GM12878 (cell line): Measurements from ENCODE around the gene CDC14B. TPM values are rescaled to one million over a fixed set of nuclear protein-coding genes. Genes with fewer than 3 reads are reported as not detected.

Source experiments
- ATAC-seq: fragments of 200-7000 bp; cut with Tn5 transposase; 3 replicates; pipeline ENCODE4 v1.9.1; 2020; ENCODE audit warnings: mild to moderate bottlenecking, moderate library complexity
- BruUV-seq: library from RNA; stranded (reverse); fragments of 400-500 nt; replicated peaks from 2 replicates; lab custom pipeline; 2021; lab: Mats Ljungman, UMichigan
- CTCF ChIA-PET: fragments of 300-600 bp; sonication (Branson Sonifier 250); formaldehyde crosslinking; extraction: SDS; loops from one replicate; lab custom pipeline; 2021; ENCODE audit warnings: inconsistent platforms; lab: Yijun Ruan, JAX
- POLR2A ChIA-PET: fragments of 350-600 bp; formaldehyde crosslinking; extraction: SDS; loops from one replicate; lab custom pipeline; 2021; ENCODE audit warnings: inconsistent platforms; lab: Charles Lee
- RAD21 ChIA-PET: fragments of 300-600 bp; sonication (Branson Sonifier 250); formaldehyde crosslinking; loops from one replicate; lab custom pipeline; 2023; ENCODE audit warnings: antibody characterized with exemption; ENCODE audit not compliant: unreplicated experiment; lab: Charles Lee
- SMC1A ChIA-PET: fragments of 300-600 bp; sonication (Branson Sonifier 250); formaldehyde crosslinking; loops from one replicate; lab custom pipeline; 2023; ENCODE audit not compliant: unreplicated experiment, uncharacterized antibody; lab: Charles Lee
- DNase-seq: peaks from one replicate; pipeline ENCODE4 v3.0.0-alpha.2; 2011; ENCODE audit warnings: low read depth, low spot score
- FAIRE-seq: peaks from 3 replicates; lab custom pipeline; 2011; peaks lifted over from hg19 to GRCh38; lab: Jason Lieb, UNC
- H2AFZ ChIP-seq: 2 replicates; pipeline ENCODE4 v1.6.0; 2011; ENCODE audit warnings: low read depth, low read length, control low read depth; ENCODE audit not compliant: control insufficient read depth
- H3K27ac ChIP-seq: 2 replicates; pipeline ENCODE4 v1.5.1; 2011; ENCODE audit warnings: control low read depth; ENCODE audit not compliant: control insufficient read depth, insufficient read depth
- H3K27me3 ChIP-seq, 2 experiments: replicated peaks in 1 of 2; 2 replicates each; pipeline versions ENCODE4 v1.6.0 to v1.6.1; 2011; ENCODE audit warnings: low read length in 1 of 2; ENCODE audit not compliant: control insufficient read depth in 2 of 2, insufficient read depth in 2 of 2
- H3K36me3 ChIP-seq, 2 experiments: 2 replicates each; pipeline ENCODE4 v1.5.1; 2011; ENCODE audit warnings: low read length in 1 of 2; ENCODE audit not compliant: control insufficient read depth in 2 of 2, insufficient read depth in 2 of 2
- H3K4me1 ChIP-seq: 2 replicates; pipeline ENCODE4 v1.6.1; 2011; ENCODE audit warnings: mild to moderate bottlenecking, low read length, moderate library complexity, mixed read lengths; ENCODE audit not compliant: control insufficient read depth, insufficient read depth
- H3K4me2 ChIP-seq: 2 replicates; pipeline ENCODE4 v1.6.0; 2011; ENCODE audit warnings: control low read depth; ENCODE audit not compliant: control insufficient read depth, insufficient read depth
- H3K4me3 ChIP-seq: fragments of 200-600 bp; sonication (generic); 2 replicates; pipeline ENCODE4 v1.5.1; 2016
- H3K79me2 ChIP-seq: 2 replicates; pipeline ENCODE4 v1.6.0; 2011; ENCODE audit warnings: low read length; ENCODE audit not compliant: control insufficient read depth, insufficient read depth
- H3K9ac ChIP-seq: 2 replicates; pipeline ENCODE4 v1.8.0; 2011; ENCODE audit warnings: low read length, control low read depth, mixed read lengths; ENCODE audit not compliant: control insufficient read depth, insufficient read depth
- H3K9me3 ChIP-seq: replicated peaks from 3 replicates; pipeline ENCODE4 v1.5.1; 2011; ENCODE audit warnings: mild to moderate bottlenecking, low read length; ENCODE audit not compliant: control insufficient read depth, insufficient read depth
- H4K20me1 ChIP-seq: 2 replicates; pipeline ENCODE4 v1.6.0; 2011; ENCODE audit not compliant: control insufficient read depth, insufficient read depth
- CTCF ChIP-seq, 3 experiments: IDR thresholded peaks in 2 of 3; conservative IDR thresholded peaks in 1 of 3; 2 replicates each; pipeline ENCODE4 v1.5.1; 2011; ENCODE audit warnings: low read depth in 3 of 3, low read length in 3 of 3, mild to moderate bottlenecking in 3 of 3, control low read depth in 2 of 3, moderate library complexity in 2 of 3, inconsistent platforms in 1 of 3, mixed read lengths in 1 of 3; ENCODE audit not compliant: control insufficient read depth in 2 of 3, insufficient read depth in 1 of 3; ENCODE audit errors: extremely low read depth in 1 of 3
- HDAC2 ChIP-seq: fragments of 200-600 bp; sonication (generic); IDR thresholded peaks from 2 replicates; pipeline ENCODE4 v1.6.1; 2017
- KAT2A ChIP-seq: conservative IDR thresholded peaks from 2 replicates; pipeline ENCODE4 v1.6.1; 2011; ENCODE audit warnings: low read depth, low read length; ENCODE audit not compliant: control insufficient read depth
- MYC ChIP-seq: IDR thresholded peaks from 2 replicates; pipeline ENCODE4 v1.6.1; 2011; ENCODE audit warnings: mild to moderate bottlenecking, low read length, moderate library complexity, inconsistent platforms; ENCODE audit not compliant: insufficient read depth, insufficient replicate concordance, insufficient read length, severe bottlenecking
- NKRF ChIP-seq: fragments of 450-650 bp; conservative IDR thresholded peaks from 2 replicates; pipeline ENCODE4 v1.6.1; 2017; ENCODE audit warnings: mild to moderate bottlenecking, moderate library complexity
- POLR2A ChIP-seq: IDR thresholded peaks from 2 replicates; pipeline ENCODE4 v1.6.1; 2011; ENCODE audit warnings: low read depth, mild to moderate bottlenecking, low read length
- REST ChIP-seq: IDR thresholded peaks from 2 replicates; pipeline ENCODE4 v1.6.1; 2012; ENCODE audit warnings: mild to moderate bottlenecking, low read depth, low read length
- SREBF2 ChIP-seq: IDR thresholded peaks from 2 replicates; pipeline ENCODE4 v1.6.1; 2012; ENCODE audit warnings: mild to moderate bottlenecking, low read length
- TCF7 ChIP-seq: IDR thresholded peaks from 2 replicates; pipeline ENCODE4 v1.6.1; 2014; ENCODE audit warnings: antibody characterized with exemption, borderline replicate concordance
- USF2 ChIP-seq: IDR thresholded peaks from 2 replicates; pipeline ENCODE4 v1.6.1; 2011; ENCODE audit warnings: low read depth, low read length, improper control_type of control experiment, borderline replicate concordance
- WRNIP1 ChIP-seq: IDR thresholded peaks from 2 replicates; pipeline ENCODE4 v1.6.1; 2011; ENCODE audit warnings: low read depth, low read length, improper control_type of control experiment, borderline replicate concordance
- YY1 ChIP-seq: IDR thresholded peaks from 2 replicates; pipeline ENCODE4 v1.6.1; 2011; ENCODE audit warnings: low read depth, mild to moderate bottlenecking, low read length
- ZNF622 ChIP-seq: fragments of 450-650 bp; IDR thresholded peaks from 2 replicates; pipeline ENCODE4 v1.6.1; 2017; ENCODE audit warnings: mild to moderate bottlenecking, inconsistent platforms
- whole genome bisulfite sequencing: methylation state at CpG from one replicate; pipeline ENCODE4 v1.1.6; 2016; ENCODE audit warnings: low lambda C conversion rate; ENCODE audit not compliant: insufficient replicate concordance, insufficient coverage; ENCODE audit errors: missing lambda C conversion rate; 5-methylcytosine and 5-hydroxymethylcytosine counted together
- in situ Hi-C: fragments of 300-500 bp; cut with MboI; formaldehyde crosslinking; loops from 9 replicates; pipeline ENCODE4 v1.14.3; 2018; ENCODE audit warnings: mixed read lengths
- intact Hi-C: fragments of 100-400 bp; cut with micrococcal nuclease; formaldehyde crosslinking; loops from one replicate; pipeline ENCODE4 v1.14.2; 2022; ENCODE audit not compliant: unreplicated experiment
- polyA plus RNA-seq, 11 experiments: library from polyadenylated mRNA; depleted of rRNA in 4 of 11; unstranded in 6 of 11; stranded (reverse) in 5 of 11; fragments of >200 nt; fragmentation: Nextera tagmentation in 4 of 11; fragmentation: Illumina TruSeq in 1 of 11; extraction: Ambion mirVana in 4 of 11; extraction: Trizol in 1 of 11; gene quantifications; 1 replicate in 1 of 11; 2 replicates in 10 of 11; pipeline versions ENCODE4 v1.2.1 to v1.2.3, GENCODE V29; 2011 to 2016; ENCODE audit warnings: inconsistent platforms in 2 of 11, missing spikeins in 2 of 11, low read depth in 1 of 11
- total RNA-seq, 4 experiments: library from RNA; depleted of rRNA in 3 of 4; stranded (reverse); fragments of >200 nt in 3 of 4; fragmentation: Illumina TruSeq in 1 of 4; extraction: Trizol in 1 of 4; gene quantifications; 2 replicates each; pipeline versions ENCODE4 v1.2.1 to v1.2.3, GENCODE V29; 2013 to 2021
- TF ChIP-seq, protein P1 (sequence below): IDR thresholded peaks from 2 replicates; pipeline ENCODE4 v1.6.1; 2011; ENCODE audit warnings: low read depth, mild to moderate bottlenecking, low read length, moderate library complexity, borderline replicate concordance; ENCODE audit errors: extremely low read depth

Gene CDC14B
- total and polyA plus RNA-seq, 10 of the 15 experiments (the other 5 are each of a cell fraction or from before 2014, with no cell fraction given): 3.7 to 11.7 (median 6.2) TPM

DNA sequence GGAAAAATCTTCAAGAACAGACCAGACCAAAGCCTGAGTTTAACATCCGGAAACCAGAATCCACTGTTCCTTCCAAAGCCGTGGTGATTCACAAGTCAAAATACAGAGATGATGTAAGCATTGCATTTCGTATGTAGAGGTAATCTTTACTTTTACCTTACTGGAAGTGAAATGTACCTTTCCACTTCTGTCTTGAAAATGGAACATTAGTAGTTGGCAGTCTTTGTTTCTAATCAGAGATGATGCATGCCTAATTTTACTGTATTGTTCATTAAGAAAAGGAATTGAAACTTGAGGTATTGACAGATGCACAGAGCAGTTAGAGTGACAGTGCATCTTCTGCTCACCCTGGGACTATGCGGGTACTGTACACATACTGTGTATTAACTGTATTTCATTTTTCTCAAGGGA lies 135.1 kb downstream of the CDC14B start (continued):
- no peak for TF ChIP-seq REST
- TF ChIP-seq ZNF622: no peak
- no peak for TF ChIP-seq MYC
- TF ChIP-seq SREBF2: no peak
- TF ChIP-seq NKRF: no peak
- no peak for TF ChIP-seq POLR2A

DNA sequence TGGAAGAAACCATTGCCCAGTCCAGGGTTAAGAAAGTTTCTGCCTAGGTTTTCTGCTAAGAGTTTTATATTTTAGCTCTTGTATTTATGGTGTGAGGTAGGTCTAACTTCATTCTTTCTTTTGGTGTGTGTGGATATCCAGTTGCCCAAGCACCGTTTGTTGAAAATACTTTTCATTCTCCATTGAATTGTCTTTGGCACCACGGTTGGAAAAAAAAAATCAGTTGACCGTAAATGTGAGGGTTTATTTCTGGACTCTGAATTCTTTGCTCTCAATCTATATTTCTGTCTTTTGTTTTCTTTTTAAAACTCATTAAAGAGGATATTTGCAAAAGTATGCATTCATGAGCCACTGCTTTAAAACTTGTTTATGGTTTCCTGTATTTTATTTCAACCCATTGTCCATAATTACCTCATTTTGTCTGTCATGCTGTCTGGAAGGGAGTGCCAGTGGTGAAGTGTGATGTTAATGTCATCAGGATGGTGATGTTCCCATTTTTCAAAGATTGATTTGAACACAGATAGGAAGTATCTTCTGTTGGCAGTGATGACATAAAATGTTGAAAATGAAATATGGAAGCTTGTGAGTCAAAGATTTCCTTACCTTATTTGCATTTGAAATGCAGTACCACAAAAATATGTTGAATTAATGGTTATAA lies 135.8 kb downstream of the CDC14B start:
- in situ Hi-C loops (no loop called here), intact Hi-C loops (loop anchor here (2.0 kb wide), 1 partner anchor 83 kb away; no protein-coding TSS in a partner anchor)
- ATAC-seq (no peak), FAIRE-seq (no peak), DNase-seq (no peak)
- Histone ChIP-seq H3K79me2 (no peaks in the 10 kb centered on the region), H3K9me3 (no peaks in the 10 kb centered on the region), H3K36me3 (no peaks in the 10 kb centered on the region), H3K9ac (no peak overlapping the region), H3K4me3 (no peak overlapping the region), H3K27me3 (no peaks in the 10 kb centered on the region), H3K27ac (no peak overlapping the region), H4K20me1 (no peaks in the 10 kb centered on the region), H2AFZ (no peak overlapping the region), H3K4me1 (peaks cover 26% of the 10 kb centered on the region), H3K4me2 (peak overlapping the region; percentile 30; the same call in 1 of the 2 replicates)
- SMC1A ChIA-PET: interaction anchor here (1.9 kb wide), 1 partner anchor 26 kb away, joined by 5 read pairs; no protein-coding TSS in a partner anchor
- 65% methylated on average over 3 of the region's 3 CpGs for WGBS
- POLR2A ChIA-PET: interaction anchor here (0.5 to 1.4 kb wide), 2 partner anchors 34 to 46 kb away, joined by 3 read pairs; partner anchors contain the start of gene HABP4
- RAD21 ChIA-PET: no interaction called here
- no TSS peak for BruUV-seq
- CTCF ChIA-PET: interaction anchor here (2.2 kb wide), 1 partner anchor 82 kb away, joined by 4 read pairs; no protein-coding TSS in a partner anchor
- TF ChIP-seq YY1: no peak
- TF ChIP-seq, protein P1, sequence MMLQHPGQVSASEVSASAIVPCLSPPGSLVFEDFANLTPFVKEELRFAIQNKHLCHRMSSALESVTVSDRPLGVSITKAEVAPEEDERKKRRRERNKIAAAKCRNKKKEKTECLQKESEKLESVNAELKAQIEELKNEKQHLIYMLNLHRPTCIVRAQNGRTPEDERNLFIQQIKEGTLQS: no peak
- no peak for TF ChIP-seq USF2
- no peak for TF ChIP-seq TCF7
- TF ChIP-seq KAT2A: no peak
- TF ChIP-seq CTCF (IDR thresholded peaks at IDR 0.05 in 2 of 3, conservative IDR thresholded peaks at IDR 0.05 in 1 of 3; ENCODE audit: control insufficient read depth in 2 of 3, extremely low read depth in 1 of 3, insufficient read depth in 1 of 3, low read depth in 3 of 3, low read length in 3 of 3): no peak
- no peak for TF ChIP-seq WRNIP1
- TF ChIP-seq HDAC2: no peak
